Right forelimb (tissue), 1 donor: ENCODE results near the gene GOLGA2.
"Not testable (repeated sequence)": the region's sequence is repeated elsewhere in the genome, so short reads cannot be mapped to it uniquely, and the experiment has no call there.

Experiments used
- DNase-seq: peaks from one replicate; pipeline ENCODE4 v3.0.0-alpha.2; 2018

The GOLGA2 gene

GRCh38 chr9:128293091-128293490 is 17.3 kb upstream of the GOLGA2 start:
- DNase-seq: no peak

GRCh38 chr9:128292009-128292408 is 16.2 kb upstream of the GOLGA2 start:
- no peak for DNase-seq

GRCh38 chr9:128288273-128289004 is 12.6 kb upstream of the GOLGA2 start:
- no peak for DNase-seq

GRCh38 chr9:128286440-128286839 is 10.6 kb upstream of the GOLGA2 start:
- DNase-seq: peak; percentile 75

GRCh38 chr9:128285033-128285784 is 9.4 kb upstream of the GOLGA2 start:
- no peak for DNase-seq

GRCh38 chr9:128282500-128282899 is 6.7 kb upstream of the GOLGA2 start:
- DNase-seq: no peak

GRCh38 chr9:128280084-128280622 is 4.3 kb upstream of the GOLGA2 start:
- DNase-seq: no peak

GRCh38 chr9:128279088-128280073 is 3.6 kb upstream of the GOLGA2 start:
- not testable (repeated sequence) for DNase-seq

GRCh38 chr9:128276574-128277270 is 915 bp upstream of the GOLGA2 start:
- DNase-seq: no peak

- peak; percentile 100 for DNase-seq
Measured at GRCh38 chr9:128276008-128276573, 284 bp upstream of the GOLGA2 start, which contains the start of gene SWI5. TSS of gene SWI5 (plus strand) at chr9:128276276.

- DNase-seq: no peak
Measured at GRCh38 chr9:128274245-128274644, 1.6 kb downstream of the GOLGA2 start.

- no peak for DNase-seq
Measured at GRCh38 chr9:128271512-128271911, 4.3 kb downstream of the GOLGA2 start.

GRCh38 chr9:128271112-128271511 is 4.7 kb downstream of the GOLGA2 start:
- DNase-seq: no peak

GRCh38 chr9:128266868-128267590 is 8.8 kb downstream of the GOLGA2 start:
- DNase-seq: no peak

- no peak for DNase-seq
Measured at GRCh38 chr9:128265348-128265847, 10.4 kb downstream of the GOLGA2 start.

- no peak for DNase-seq
Measured at GRCh38 chr9:128262687-128263086, 13.1 kb downstream of the GOLGA2 start.

GRCh38 chr9:128260340-128260739 is 15.5 kb downstream of the GOLGA2 start:
- no peak for DNase-seq

GRCh38 chr9:128259156-128259555 is 16.7 kb downstream of the GOLGA2 start:
- no peak for DNase-seq

GRCh38 chr9:128258326-128258725 is 17.5 kb downstream of the GOLGA2 start:
- no peak for DNase-seq

- DNase-seq: no peak
Measured at GRCh38 chr9:128257907-128258306, 17.9 kb downstream of the GOLGA2 start.
